Iris pigment epithelial cell (primary cell): ENCODE data around the gene FGD1.
A peak's percentile ranks its signal among the peaks of the same experiment; 100 is the strongest.

Experiments
- DNase-seq: peaks from one replicate; pipeline ENCODE4 v3.0.0-alpha.2; 2011; ENCODE audit warnings: low read depth

Gene FGD1

DNA sequence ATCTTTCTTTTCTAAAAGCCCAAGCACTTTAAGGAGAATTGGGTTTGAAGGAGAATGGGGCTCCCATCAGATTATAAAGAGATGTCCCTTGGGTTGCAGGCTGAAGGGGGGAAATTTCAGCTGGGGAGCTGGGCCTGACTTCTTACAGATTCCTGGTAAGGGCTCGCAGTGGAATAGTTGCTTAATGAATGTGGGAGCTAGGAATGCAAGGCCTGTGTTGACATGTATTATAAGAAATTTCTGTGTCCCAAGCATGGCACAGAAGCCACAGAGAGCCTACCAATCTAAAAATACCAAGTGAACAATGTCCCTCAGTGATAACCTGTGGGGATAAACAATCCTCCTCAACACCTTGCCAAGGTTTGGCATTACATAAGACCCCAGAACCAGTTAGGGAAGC is 98.9 kb downstream of the FGD1 start:
- peak; percentile 8 for DNase-seq
